Hepatocyte (in vitro differentiated cells): ENCODE measurements around the gene CACHD1.

ENCODE experiments used
- EZH2 ChIP-seq: fragments of 200-600 bp; sonication (generic); IDR thresholded peaks from 2 replicates; pipeline ENCODE4 v1.6.1; 2016; ENCODE audit warnings: antibody characterized with exemption, mild to moderate bottlenecking, borderline replicate concordance
- EZH2phosphoT487 ChIP-seq: fragments of 200-600 bp; sonication (generic); IDR thresholded peaks from one replicate; pipeline ENCODE4 v1.6.1; 2018; ENCODE audit warnings: antibody characterized with exemption, mild to moderate bottlenecking, low read depth, moderate library complexity; ENCODE audit not compliant: unreplicated experiment, severe bottlenecking
- TF ChIP-seq, protein P1 (sequence below): fragments of 200-600 bp; sonication (generic); IDR thresholded peaks from 2 replicates; pipeline ENCODE4 v1.5.1; 2016; ENCODE audit warnings: antibody characterized with exemption, mild to moderate bottlenecking; ENCODE audit not compliant: poor library complexity

DNA sequence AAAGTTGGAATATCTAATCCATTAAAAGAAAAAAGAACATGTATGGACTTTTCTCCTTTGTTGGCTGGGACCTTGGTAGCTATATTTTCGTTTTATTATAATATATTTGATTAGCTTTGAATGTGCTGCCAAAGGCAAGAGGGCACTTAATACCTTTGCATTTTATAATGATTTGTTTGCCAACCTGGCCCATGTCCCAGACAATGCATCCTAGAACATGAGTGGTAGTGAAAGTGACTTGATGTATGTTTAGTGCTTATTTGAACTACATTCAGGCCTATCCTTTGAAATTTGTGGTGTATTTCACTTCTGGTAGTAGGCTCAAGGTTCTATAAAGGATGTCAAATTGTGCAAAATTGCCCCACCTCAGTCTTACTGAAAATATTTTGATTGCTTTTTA, 25.9 kb downstream of the CACHD1 start:
- TF ChIP-seq, protein P1, sequence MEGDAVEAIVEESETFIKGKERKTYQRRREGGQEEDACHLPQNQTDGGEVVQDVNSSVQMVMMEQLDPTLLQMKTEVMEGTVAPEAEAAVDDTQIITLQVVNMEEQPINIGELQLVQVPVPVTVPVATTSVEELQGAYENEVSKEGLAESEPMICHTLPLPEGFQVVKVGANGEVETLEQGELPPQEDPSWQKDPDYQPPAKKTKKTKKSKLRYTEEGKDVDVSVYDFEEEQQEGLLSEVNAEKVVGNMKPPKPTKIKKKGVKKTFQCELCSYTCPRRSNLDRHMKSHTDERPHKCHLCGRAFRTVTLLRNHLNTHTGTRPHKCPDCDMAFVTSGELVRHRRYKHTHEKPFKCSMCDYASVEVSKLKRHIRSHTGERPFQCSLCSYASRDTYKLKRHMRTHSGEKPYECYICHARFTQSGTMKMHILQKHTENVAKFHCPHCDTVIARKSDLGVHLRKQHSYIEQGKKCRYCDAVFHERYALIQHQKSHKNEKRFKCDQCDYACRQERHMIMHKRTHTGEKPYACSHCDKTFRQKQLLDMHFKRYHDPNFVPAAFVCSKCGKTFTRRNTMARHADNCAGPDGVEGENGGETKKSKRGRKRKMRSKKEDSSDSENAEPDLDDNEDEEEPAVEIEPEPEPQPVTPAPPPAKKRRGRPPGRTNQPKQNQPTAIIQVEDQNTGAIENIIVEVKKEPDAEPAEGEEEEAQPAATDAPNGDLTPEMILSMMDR = no peak
- TF ChIP-seq EZH2 (no peak), EZH2phosphoT487 (no peak)
